Natural killer cell (primary cell): Measurements from ENCODE around the gene GREB1. TPM values are rescaled to one million over a fixed set of nuclear protein-coding genes. Genes with fewer than 3 reads are reported as not detected.

Experiments used
- ATAC-seq, 3 donors: fragments of 150-1000 bp in 2 of 3; fragments of 200-7000 bp in 1 of 3; cut with Tn5 transposase; 1 replicate in 1 of 3; 2 replicates in 2 of 3; pipeline ENCODE4 v1.10.0; 2021; ENCODE audit warnings: mild to moderate bottlenecking in 2 of 3, moderate library complexity in 2 of 3
- DNase-seq, 2 donors: peaks; one replicate each; pipeline versions ENCODE4 v3.0.0 to v3.0.0-alpha.2; 2013 to 2021; ENCODE audit warnings: mixed read lengths in 1 of 2
- H3K27ac ChIP-seq: one replicate; pipeline ENCODE4 v1.5.1; 2013; ENCODE audit warnings: mild to moderate bottlenecking, low read length
- H3K27me3 ChIP-seq: one replicate; pipeline ENCODE4 v1.6.1; 2013; ENCODE audit warnings: low read length; ENCODE audit not compliant: control insufficient read depth, insufficient read depth
- H3K36me3 ChIP-seq: one replicate; pipeline ENCODE4 v1.6.1; 2013; ENCODE audit warnings: low read length; ENCODE audit not compliant: control insufficient read depth, insufficient read depth
- H3K4me1 ChIP-seq: one replicate; pipeline ENCODE4 v1.6.1; 2013; ENCODE audit warnings: low read length; ENCODE audit not compliant: control insufficient read depth, insufficient read depth
- H3K4me3 ChIP-seq: one replicate; pipeline ENCODE4 v1.5.1; 2013; ENCODE audit warnings: low read length
- H3K9me3 ChIP-seq: one replicate; pipeline ENCODE4 v1.6.1; 2013; ENCODE audit warnings: low read length; ENCODE audit not compliant: control insufficient read depth, insufficient read depth
- H3K27ac Mint-ChIP-seq, 2 donors: one replicate each; pipeline ENCODE4 v1.8.0; 2022; ENCODE audit warnings: mild to moderate bottlenecking in 2 of 2, mixed read lengths in 2 of 2, moderate library complexity in 1 of 2
- H3K27me3 Mint-ChIP-seq, 2 donors: one replicate each; pipeline ENCODE4 v1.8.0; 2022; ENCODE audit warnings: low read depth in 2 of 2, mixed read lengths in 2 of 2
- H3K36me3 Mint-ChIP-seq: one replicate; pipeline ENCODE4 v1.8.0; 2022; ENCODE audit warnings: mixed read lengths
- H3K4me1 Mint-ChIP-seq, 2 donors: one replicate each; pipeline ENCODE4 v1.8.0; 2022; ENCODE audit warnings: mixed read lengths in 2 of 2
- H3K4me3 Mint-ChIP-seq: one replicate; pipeline ENCODE4 v1.8.0; 2022; ENCODE audit warnings: mild to moderate bottlenecking, moderate library complexity, mixed read lengths
- H3K9me3 Mint-ChIP-seq, 2 donors: one replicate each; pipeline ENCODE4 v1.8.0; 2022; ENCODE audit warnings: mixed read lengths in 2 of 2
- CTCF ChIP-seq: fragments of 200-600 bp; IDR thresholded peaks from one replicate; pipeline ENCODE4 v1.8.0; 2022; ENCODE audit warnings: antibody characterized with exemption
- WGBS: methylation state at CpG from one replicate; pipeline ENCODE4 v1.1.7; 2013; ENCODE audit warnings: missing lambda C conversion rate; ENCODE audit not compliant: insufficient coverage; 5-methylcytosine and 5-hydroxymethylcytosine counted together
- intact Hi-C: fragments of 100-400 bp; cut with micrococcal nuclease; formaldehyde crosslinking; loops from one replicate; pipeline ENCODE4 v1.14.2; 2022
- total RNA-seq, 4 donors: library from RNA; stranded (reverse); fragments of 120-200 nt in 1 of 4; gene quantifications; one replicate each; pipeline versions ENCODE4 v1.2.3 to v1.2.4, GENCODE V29; 2013 to 2022

GREB1 gene
- total RNA-seq, 3 donors from 2014 or later (not counting 1 experiment from before 2014, with no cell fraction given): 0.85 to 2.5 (median 2.4) TPM

DNA sequence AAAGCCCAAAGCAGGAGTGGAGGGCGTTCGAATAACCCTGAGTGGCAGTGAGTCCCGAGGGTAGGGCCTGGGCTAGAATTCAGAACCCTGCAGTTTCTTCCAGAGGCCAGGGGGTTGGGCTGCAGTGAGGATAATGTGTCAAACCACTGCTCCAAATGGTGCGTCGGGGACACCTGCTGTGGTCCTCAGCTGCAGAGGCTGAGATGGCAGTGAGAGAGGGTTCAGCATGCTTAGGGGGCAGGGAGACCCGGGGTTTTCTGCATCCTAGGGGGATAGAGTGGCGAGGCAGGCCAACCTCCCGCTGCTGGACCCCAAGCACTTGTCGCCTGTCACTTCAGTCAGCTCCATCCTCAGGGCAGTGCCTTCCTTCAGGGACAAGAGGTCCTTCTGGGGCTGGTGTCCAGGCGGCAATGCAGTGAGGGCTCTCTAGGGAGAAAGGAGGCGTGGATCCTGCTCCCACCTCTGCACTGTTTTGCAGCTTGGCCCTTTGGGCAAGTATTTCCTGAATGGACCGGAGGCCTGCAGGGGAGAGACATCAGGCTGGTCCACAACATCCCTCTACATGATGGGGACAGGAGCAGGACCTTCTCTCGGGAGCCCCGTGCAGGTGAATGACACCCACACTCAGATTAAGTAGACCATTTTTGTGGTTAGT lies 144.6 kb downstream of the GREB1 start:
- no peak for TF ChIP-seq CTCF
- 77% methylated on average over 14 of the region's 14 CpGs for WGBS
- no peak for DNase-seq

DNA sequence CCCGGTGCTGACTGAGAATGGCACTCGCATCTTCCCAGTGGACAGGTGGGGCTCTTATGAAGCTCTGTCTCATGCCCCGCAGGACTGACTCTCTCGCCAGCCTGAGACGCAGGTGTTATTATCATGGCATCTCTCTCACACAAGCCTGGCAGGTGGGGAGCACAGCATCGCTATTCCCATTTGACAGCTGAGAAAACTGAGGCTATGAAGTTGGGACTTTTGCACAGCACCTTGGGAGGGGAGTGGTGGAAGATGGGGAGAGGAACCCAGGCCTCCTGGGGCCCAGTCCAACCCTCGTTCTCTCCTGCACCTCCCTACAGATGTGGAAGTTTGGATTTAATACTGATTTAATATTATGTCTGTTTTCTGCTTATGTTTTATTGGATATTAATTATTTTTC lies 145.2 kb downstream of the GREB1 start:
- H3K27me3 Mint-ChIP-seq: peaks cover 33 to 38% of the 10 kb centered on the region in 2 donors

More for the DNA sequence above, 144.6 kb downstream of the GREB1 start:
- H3K27me3 ChIP-seq: peaks cover 8% of the 10 kb centered on the region
- Mint-ChIP-seq H3K27me3 (peaks cover 33 to 37% of the 10 kb centered on the region in 2 donors), H3K9me3 (no peaks in the 10 kb centered on the region), H3K36me3 (no peaks in the 10 kb centered on the region), H3K4me1 (no peaks in the 10 kb centered on the region), H3K4me3 (no peak overlapping the region), H3K27ac (no peak overlapping the region)
- no peak for ATAC-seq
- H3K4me3 ChIP-seq: no peak overlapping the region
- no peaks in the 10 kb centered on the region for H3K36me3 ChIP-seq
- intact Hi-C loops: no loop called here
- H3K9me3 ChIP-seq: no peaks in the 10 kb centered on the region
- no peaks in the 10 kb centered on the region for H3K4me1 ChIP-seq
- no peak overlapping the region for H3K27ac ChIP-seq

DNA sequence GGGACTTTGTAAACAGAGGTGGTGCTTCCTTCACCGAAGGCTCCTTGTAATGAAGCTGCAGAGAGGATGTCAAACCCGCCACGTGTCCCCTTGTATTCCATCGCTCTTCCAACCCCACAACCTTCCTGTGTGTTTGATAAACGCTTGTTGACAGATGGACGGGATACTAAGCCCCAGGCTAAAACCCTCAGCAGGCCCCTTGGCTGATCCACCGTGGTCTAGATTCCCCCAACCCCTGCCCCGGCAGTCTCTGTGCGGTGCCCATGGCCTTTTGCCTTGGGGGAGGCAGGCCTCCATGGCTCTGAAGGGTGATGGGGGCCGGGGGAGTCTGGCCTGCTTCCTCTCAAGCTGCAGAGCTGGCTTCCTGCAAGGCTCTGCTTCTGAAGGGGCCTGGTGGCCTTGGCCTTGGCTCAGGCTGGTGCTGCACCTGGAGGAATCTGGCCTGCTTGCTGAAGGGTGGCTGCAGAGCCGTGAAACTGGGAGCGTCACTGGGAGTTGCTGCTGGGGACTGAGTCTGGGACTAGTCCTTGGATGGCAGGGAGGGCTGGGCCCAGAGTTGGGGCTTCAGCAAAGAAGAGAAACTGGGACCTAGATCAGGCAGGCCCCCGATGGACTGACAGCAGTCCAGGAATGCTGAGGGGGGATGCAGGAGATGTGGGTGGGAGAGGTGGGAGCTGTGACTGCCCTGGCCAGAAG lies 145.8 kb downstream of the GREB1 start:
- Mint-ChIP-seq H3K27me3 (peaks cover 34 to 37% of the 10 kb centered on the region in 2 donors), H3K27ac (no peak overlapping the region), H3K4me1 (no peaks in the 10 kb centered on the region), H3K9me3 (no peaks in the 10 kb centered on the region), H3K36me3 (no peaks in the 10 kb centered on the region), H3K4me3 (no peak overlapping the region)
- Histone ChIP-seq H3K4me1 (no peaks in the 10 kb centered on the region), H3K27ac (no peak overlapping the region), H3K9me3 (no peaks in the 10 kb centered on the region), H3K36me3 (no peaks in the 10 kb centered on the region), H3K27me3 (peaks cover 8% of the 10 kb centered on the region), H3K4me3 (no peak overlapping the region)
- no peak for TF ChIP-seq CTCF
- DNase-seq: no peak
- intact Hi-C loops: no loop called here
- no peak for ATAC-seq
- WGBS: 88% methylated on average over 13 of the region's 13 CpGs

More for the DNA sequence above, 145.2 kb downstream of the GREB1 start:
- H3K9me3 Mint-ChIP-seq: no peaks in the 10 kb centered on the region
- no peak overlapping the region for H3K27ac Mint-ChIP-seq
- ATAC-seq (no peak), DNase-seq (no peak)
- Histone ChIP-seq H3K4me1 (no peaks in the 10 kb centered on the region), H3K27me3 (peaks cover 8% of the 10 kb centered on the region), H3K9me3 (no peaks in the 10 kb centered on the region), H3K27ac (no peak overlapping the region), H3K36me3 (no peaks in the 10 kb centered on the region), H3K4me3 (no peak overlapping the region)
- no peaks in the 10 kb centered on the region for H3K4me1 Mint-ChIP-seq
- no peak for TF ChIP-seq CTCF
- intact Hi-C loops: no loop called here
- no peak overlapping the region for H3K4me3 Mint-ChIP-seq
- no peaks in the 10 kb centered on the region for H3K36me3 Mint-ChIP-seq
- 74% methylated on average over 6 of the region's 7 CpGs for WGBS
